ENCODE data around the gene ANTXR1. TPM values are rescaled to one million over a fixed set of nuclear protein-coding genes. Genes with fewer than 3 reads are reported as not detected.

ANTXR1 gene
- total RNA-seq, 1 experiment from 2014 or later = 0.27 TPM

DNA sequence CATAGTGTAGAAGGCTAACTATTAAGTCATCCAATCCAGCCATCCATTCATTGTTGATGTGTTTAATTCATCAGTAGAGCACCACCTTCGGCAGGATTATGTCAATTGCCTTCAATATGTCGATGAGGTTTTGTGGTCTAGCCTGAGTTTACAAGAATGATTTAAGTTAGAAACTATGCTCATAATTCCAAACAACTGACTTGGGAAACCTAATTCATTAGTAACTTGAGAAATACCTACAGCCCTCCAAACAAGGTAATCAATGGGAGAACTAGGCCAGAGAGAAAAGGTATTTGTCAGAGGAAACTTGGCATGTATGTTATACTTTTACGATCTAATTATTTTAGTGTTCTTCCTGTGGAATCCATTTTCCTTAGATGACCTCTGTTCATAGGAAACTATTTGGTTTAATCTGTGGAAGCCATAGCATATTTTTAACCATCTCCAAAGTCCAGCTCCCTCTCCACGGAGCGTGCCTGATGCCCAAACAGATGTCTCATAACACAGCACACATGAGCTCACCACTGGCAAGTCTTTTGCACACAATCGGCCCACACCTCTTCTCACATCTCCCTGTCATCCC, 225.6 kb downstream of the ANTXR1 start:
- no peaks in the 10 kb centered on the region for H3K9me3 Mint-ChIP-seq (ENCODE audit: unreplicated experiment)
- H3K4me1 Mint-ChIP-seq (ENCODE audit: low read depth, unreplicated experiment) = no peaks in the 10 kb centered on the region
- CTCF ChIA-PET = no interaction called here
- Histone ChIP-seq H3K4me1 (no peaks in the 10 kb centered on the region), H3K9me3 (no peaks in the 10 kb centered on the region), H3K36me3 (ENCODE audit: control insufficient read depth, insufficient read depth, low read length) (no peaks in the 10 kb centered on the region), H3K4me3 (ENCODE audit: low read depth, low read length) (no peak overlapping the region), H3K27me3 (replicated peaks; ENCODE audit: control insufficient read depth, insufficient read depth, low read length) (no peaks in the 10 kb centered on the region; the same call in 1 of the 2 replicates)
- peaks cover 8% of the 10 kb centered on the region for H3K27me3 Mint-ChIP-seq (ENCODE audit: insufficient read depth, unreplicated experiment)
- BruUV-seq (replicated peaks) = no TSS peak
- no peak overlapping the region for H3K27ac Mint-ChIP-seq (ENCODE audit: unreplicated experiment)
- POLR2A ChIA-PET = no interaction called here
- no peak for DNase-seq
- TF ChIP-seq, protein P1, sequence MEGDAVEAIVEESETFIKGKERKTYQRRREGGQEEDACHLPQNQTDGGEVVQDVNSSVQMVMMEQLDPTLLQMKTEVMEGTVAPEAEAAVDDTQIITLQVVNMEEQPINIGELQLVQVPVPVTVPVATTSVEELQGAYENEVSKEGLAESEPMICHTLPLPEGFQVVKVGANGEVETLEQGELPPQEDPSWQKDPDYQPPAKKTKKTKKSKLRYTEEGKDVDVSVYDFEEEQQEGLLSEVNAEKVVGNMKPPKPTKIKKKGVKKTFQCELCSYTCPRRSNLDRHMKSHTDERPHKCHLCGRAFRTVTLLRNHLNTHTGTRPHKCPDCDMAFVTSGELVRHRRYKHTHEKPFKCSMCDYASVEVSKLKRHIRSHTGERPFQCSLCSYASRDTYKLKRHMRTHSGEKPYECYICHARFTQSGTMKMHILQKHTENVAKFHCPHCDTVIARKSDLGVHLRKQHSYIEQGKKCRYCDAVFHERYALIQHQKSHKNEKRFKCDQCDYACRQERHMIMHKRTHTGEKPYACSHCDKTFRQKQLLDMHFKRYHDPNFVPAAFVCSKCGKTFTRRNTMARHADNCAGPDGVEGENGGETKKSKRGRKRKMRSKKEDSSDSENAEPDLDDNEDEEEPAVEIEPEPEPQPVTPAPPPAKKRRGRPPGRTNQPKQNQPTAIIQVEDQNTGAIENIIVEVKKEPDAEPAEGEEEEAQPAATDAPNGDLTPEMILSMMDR (IDR thresholded peaks at IDR 0.05; ENCODE audit: insufficient read depth in 1 of 2, low read depth in 1 of 2, low read length in 1 of 2, severe bottlenecking in 1 of 2, unreplicated experiment in 1 of 2) = no peak
- no peaks in the 10 kb centered on the region for H3K36me3 Mint-ChIP-seq (ENCODE audit: insufficient read depth, unreplicated experiment)
- intact Hi-C loops (cut with micrococcal nuclease; ENCODE audit: unreplicated experiment) = no loop called here
- no peak overlapping the region for H3K4me3 Mint-ChIP-seq (ENCODE audit: unreplicated experiment)

DNA sequence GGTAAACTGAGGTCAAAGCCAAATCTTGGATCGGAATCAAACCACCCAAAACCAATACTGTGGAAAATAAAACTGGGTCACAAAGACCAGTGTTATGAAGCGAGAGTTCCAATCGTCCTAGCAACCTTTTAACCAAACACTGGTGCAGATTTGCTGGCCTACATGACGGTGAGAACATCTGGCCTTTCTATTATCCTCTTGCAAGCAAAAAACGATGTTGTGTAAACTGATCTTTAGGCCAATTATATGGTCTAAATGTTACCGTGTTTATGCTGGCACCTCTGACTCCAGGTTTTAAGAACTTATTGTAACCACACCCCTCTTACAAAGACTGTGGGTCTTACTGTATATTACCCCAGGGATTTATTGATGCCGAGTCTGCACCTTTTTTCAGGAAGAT, 228.1 kb downstream of the ANTXR1 start:
- no peak overlapping the region for H3K4me3 Mint-ChIP-seq (ENCODE audit: unreplicated experiment)
- H3K27me3 Mint-ChIP-seq (ENCODE audit: insufficient read depth, unreplicated experiment) = peaks cover 12% of the 10 kb centered on the region
- intact Hi-C loops (cut with micrococcal nuclease; ENCODE audit: unreplicated experiment) = no loop called here
- no peak overlapping the region for H3K27ac Mint-ChIP-seq (ENCODE audit: unreplicated experiment)
- H3K4me3 ChIP-seq (ENCODE audit: low read depth, low read length) = no peak overlapping the region
- ChIA-PET POLR2A (no interaction called here), CTCF (no interaction called here)
- H3K36me3 ChIP-seq (ENCODE audit: control insufficient read depth, insufficient read depth, low read length) = no peaks in the 10 kb centered on the region
- no TSS peak for BruUV-seq (replicated peaks)
- H3K27me3 ChIP-seq (replicated peaks; ENCODE audit: control insufficient read depth, insufficient read depth, low read length) = no peaks in the 10 kb centered on the region; the same call in 1 of the 2 replicates
- TF ChIP-seq, protein P1 (IDR thresholded peaks at IDR 0.05; ENCODE audit: insufficient read depth in 1 of 2, low read depth in 1 of 2, low read length in 1 of 2, severe bottlenecking in 1 of 2, unreplicated experiment in 1 of 2) = no peak
- no peaks in the 10 kb centered on the region for H3K4me1 Mint-ChIP-seq (ENCODE audit: low read depth, unreplicated experiment)
- no peak for DNase-seq
- H3K4me1 ChIP-seq = no peaks in the 10 kb centered on the region
- H3K9me3 ChIP-seq = no peaks in the 10 kb centered on the region
- no peaks in the 10 kb centered on the region for H3K36me3 Mint-ChIP-seq (ENCODE audit: insufficient read depth, unreplicated experiment)
- no peaks in the 10 kb centered on the region for H3K9me3 Mint-ChIP-seq (ENCODE audit: unreplicated experiment)

DNA sequence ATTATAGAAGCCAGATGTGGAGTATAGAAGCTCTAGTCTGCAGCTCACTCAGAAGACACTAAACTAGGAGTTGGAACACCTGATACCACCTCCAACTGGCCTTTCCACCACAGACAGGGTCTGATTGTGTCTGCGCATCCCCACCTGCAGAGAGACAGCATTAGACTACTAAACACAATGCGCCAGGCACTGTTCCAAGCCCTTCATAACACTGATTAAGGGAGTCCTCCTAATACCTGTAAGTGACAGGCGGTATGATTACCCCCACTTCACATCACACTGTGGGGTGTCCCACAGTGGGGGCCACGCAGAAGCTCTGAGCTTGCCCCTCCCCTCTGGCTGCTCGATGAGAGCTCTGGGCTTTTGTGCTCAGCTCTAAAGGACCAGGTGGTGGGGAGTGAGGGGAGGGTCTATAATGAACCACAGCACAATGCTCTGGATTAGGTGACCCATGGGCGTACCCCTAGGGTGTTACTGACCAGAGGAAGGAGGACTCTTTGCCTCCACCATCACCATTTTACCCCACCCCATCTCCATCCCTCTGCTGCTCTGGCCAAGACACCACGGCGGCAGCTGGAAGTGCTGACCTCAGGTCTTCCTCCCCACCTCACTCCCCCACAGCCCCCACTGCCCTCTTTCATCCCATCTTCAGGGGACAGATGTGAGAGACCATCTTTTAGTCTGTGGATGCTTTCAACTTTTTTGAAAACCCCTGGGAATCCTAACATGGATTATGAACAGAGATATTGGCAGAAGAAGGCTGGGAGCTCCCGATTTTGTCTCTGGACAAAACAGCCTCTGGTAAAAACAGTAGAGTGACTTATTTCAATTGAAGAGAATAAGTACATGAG, 228.9 kb downstream of the ANTXR1 start:
- Histone ChIP-seq H3K36me3 (ENCODE audit: control insufficient read depth, insufficient read depth, low read length) (no peaks in the 10 kb centered on the region), H3K27me3 (replicated peaks; ENCODE audit: control insufficient read depth, insufficient read depth, low read length) (no peaks in the 10 kb centered on the region; the same call in 1 of the 2 replicates), H3K9me3 (no peaks in the 10 kb centered on the region), H3K4me1 (no peaks in the 10 kb centered on the region), H3K4me3 (ENCODE audit: low read depth, low read length) (no peak overlapping the region)
- TF ChIP-seq, protein P1 (IDR thresholded peaks at IDR 0.05; ENCODE audit: insufficient read depth in 1 of 2, low read depth in 1 of 2, low read length in 1 of 2, severe bottlenecking in 1 of 2, unreplicated experiment in 1 of 2) = no peak
- POLR2A ChIA-PET = no interaction called here
- Mint-ChIP-seq H3K9me3 (ENCODE audit: unreplicated experiment) (no peaks in the 10 kb centered on the region), H3K4me3 (ENCODE audit: unreplicated experiment) (no peak overlapping the region), H3K36me3 (ENCODE audit: insufficient read depth, unreplicated experiment) (no peaks in the 10 kb centered on the region), H3K27me3 (ENCODE audit: insufficient read depth, unreplicated experiment) (peaks cover 15% of the 10 kb centered on the region), H3K4me1 (ENCODE audit: low read depth, unreplicated experiment) (no peaks in the 10 kb centered on the region), H3K27ac (ENCODE audit: unreplicated experiment) (no peak overlapping the region)
- intact Hi-C loops (cut with micrococcal nuclease; ENCODE audit: unreplicated experiment) = no loop called here
- no TSS peak for BruUV-seq (replicated peaks)
- DNase-seq = no peak
- CTCF ChIA-PET = no interaction called here

Measured in Caco-2 (cell line).